ENCODE results near the gene ELOA2.
"Not testable (repeated sequence)": the region's sequence is repeated elsewhere in the genome, so short reads cannot be mapped to it uniquely, and the experiment has no call there.

The ELOA2 gene

DNA sequence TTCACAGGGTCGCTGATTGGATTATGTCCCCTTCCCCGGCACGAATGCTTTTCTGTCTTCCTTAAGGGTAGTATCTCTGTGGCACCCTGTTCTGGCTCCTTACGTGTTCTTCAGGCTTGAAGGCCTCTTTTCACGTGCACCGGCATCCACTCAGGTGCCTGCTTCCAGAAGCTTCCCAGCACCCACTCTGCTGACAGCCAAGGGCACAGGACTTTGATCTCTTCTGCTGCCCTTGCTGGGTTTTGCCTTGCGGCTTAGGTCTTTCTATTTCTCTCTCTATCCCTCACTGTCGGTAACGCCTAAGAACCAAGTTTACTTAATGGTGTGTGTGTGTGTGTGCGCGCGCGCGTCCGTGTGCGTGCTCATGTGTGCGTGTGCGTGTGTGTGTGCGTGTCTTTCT is 14.7 kb downstream of the ELOA2 start:
- not testable (repeated sequence) for DNase-seq

DNA sequence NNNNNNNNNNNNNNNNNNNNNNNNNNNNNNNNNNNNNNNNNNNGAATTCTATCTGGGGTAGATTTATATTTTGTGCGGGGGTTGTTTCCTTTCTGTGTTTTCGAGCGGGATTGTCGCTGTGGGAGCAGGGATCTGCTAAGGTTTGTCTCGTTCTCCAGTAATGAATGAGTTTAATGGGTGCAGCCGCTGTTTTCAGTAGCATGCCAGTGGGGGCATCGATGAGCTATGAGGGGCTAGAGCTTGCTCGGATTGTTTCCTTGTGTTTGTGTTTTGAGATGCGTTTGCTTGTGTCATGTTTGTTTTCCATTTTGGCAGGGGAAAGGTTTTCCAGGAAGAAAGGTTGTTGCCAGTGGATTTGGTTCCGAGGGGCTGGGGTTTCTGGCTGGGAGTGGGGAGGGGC is 15.6 kb downstream of the ELOA2 start:
- DNase-seq: not testable (repeated sequence)

All from NCI-H524 (cell line).